Activated CD4-positive, alpha-beta T cell treated with anti-CD3 and anti-CD28 coated beads, Interleukin-2, Interleukin-6, amounts not matched to agents 100 ng/mL and 50 ng/mL, durations not matched to agents 16 hours and 8 hours (primary cell): ENCODE data around the gene RAB36.

Experiments used
- DNase-seq: peaks from one replicate; pipeline ENCODE4 v3.0.0-alpha.2; 2020

RAB36 gene

GRCh38 chr22:23211622-23212021 is 66.3 kb downstream of the RAB36 start:
- no peak for DNase-seq

- DNase-seq, result no peak
These were observed 67.1 kb downstream of the RAB36 start for GRCh38 chr22:23212061-23213021.

GRCh38 chr22:23213022-23213555 is 67.8 kb downstream of the RAB36 start:
- no peak for DNase-seq

GRCh38 chr22:23213581-23214334 is 68.5 kb downstream of the RAB36 start:
- DNase-seq, result no peak
